ENCODE results near the gene ZGPAT. TPM values are rescaled to one million over a fixed set of nuclear protein-coding genes. Genes with fewer than 3 reads are reported as not detected.
A peak's percentile ranks its signal among the peaks of the same experiment; 100 is the strongest.

The ZGPAT gene
- total and polyA plus RNA-seq, 2 of the 13 experiments (the other 11 are each of a cell fraction or from before 2014, with no cell fraction given), result 23.0 to 41.9 TPM

DNA sequence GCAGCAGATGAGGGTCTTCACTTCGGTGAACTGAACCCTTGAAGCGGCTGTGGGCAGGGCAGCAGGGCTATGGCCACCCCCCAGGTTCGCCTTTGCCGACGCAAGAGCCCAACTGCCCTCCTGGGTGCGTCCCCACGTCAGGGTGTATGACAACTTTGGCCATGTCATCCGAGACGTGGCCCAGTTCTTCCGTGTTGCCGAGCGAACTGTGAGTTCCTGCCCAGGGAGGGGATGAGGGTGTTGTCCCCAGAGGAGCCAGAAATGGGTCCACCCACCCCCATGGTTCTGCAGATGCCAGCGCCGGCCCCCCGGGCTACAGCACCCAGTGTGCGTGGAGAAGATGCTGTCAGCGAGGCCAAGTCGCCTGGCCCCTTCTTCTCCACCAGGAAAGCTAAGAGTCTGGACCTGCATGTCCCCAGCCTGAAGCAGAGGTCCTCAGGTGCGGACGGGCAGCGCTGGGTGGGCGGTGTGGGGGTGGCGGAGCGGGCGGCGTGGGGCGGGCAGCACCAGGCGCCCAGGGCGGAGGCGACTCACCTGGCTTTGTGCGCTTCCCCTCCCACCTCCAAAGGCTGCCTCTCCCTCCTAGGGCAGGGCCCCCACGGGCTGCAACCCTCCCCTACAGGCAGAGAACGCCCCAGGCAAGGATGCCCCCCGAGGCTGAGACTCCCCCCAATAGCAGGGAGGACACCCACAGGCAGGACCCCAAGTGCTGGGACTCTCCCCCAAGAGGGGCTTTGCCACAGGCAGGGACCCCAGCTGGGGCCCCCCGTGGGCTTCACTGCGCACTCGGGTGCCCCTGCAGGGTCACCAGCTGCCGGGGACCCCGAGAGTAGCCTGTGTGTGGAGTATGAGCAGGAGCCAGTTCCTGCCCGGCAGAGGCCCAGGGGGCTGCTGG, 17.6 kb upstream of the ZGPAT start:
- no peaks in the 10 kb centered on the region for H3K9me3 ChIP-seq (ENCODE audit: low read length)
- H3K27ac ChIP-seq (ENCODE audit: extremely low read length, insufficient read depth, low read length), result no peak overlapping the region
- no peak overlapping the region for H2AFZ ChIP-seq (ENCODE audit: low read length)
- intact Hi-C loops (cut with micrococcal nuclease; ENCODE audit: unreplicated experiment) (no loop called here), in situ Hi-C loops (cut with HindIII; ENCODE audit: extremely low pct_ligation_motif_present, low pct_unique_long_range_greater_than_20kb) (no loop called here)
- no peaks in the 10 kb centered on the region for H3K27me3 ChIP-seq (ENCODE audit: control insufficient read depth in 1 of 2, insufficient read depth in 2 of 2, low read length in 2 of 2)
- H3K4me1 ChIP-seq (ENCODE audit: insufficient read depth, low read length), result no peaks in the 10 kb centered on the region
- H3K4me3 ChIP-seq (replicated peaks in 1 of 3; ENCODE audit: insufficient read depth in 1 of 3, low read depth in 2 of 3, low read length in 3 of 3), result no peak overlapping the region
- FAIRE-seq, result no peak
- H3K36me3 ChIP-seq (replicated peaks in 1 of 2; ENCODE audit: control insufficient read depth in 1 of 2, insufficient read depth in 2 of 2, low read length in 2 of 2), result peaks cover 3 to 4% of the 10 kb centered on the region in 2 experiments; a peak in 3 of 5 replicates
- H3K9ac ChIP-seq (ENCODE audit: insufficient read depth, low read depth, low read length), result no peak overlapping the region
- H4K20me1 ChIP-seq (ENCODE audit: insufficient read depth, low read length), result no peaks in the 10 kb centered on the region; the same call in 1 of the 2 replicates
- WGBS (ENCODE audit: low lambda C conversion rate), result 94% methylated on average over 35 of the region's 40 CpGs
- no TSS peak for BruUV-seq (replicated peaks)
- CTCF ChIA-PET (ENCODE audit: low intra/inter-chr PET ratio, low total read pairs), result no interaction called here
- no peaks in the 10 kb centered on the region for H3K79me2 ChIP-seq (ENCODE audit: insufficient read depth, low read length)
- DNase-seq (ENCODE audit: low spot score), result no peak
- no peak for ATAC-seq
- H3K4me2 ChIP-seq (ENCODE audit: low read depth, low read length), result no peak overlapping the region
- POLR2A ChIA-PET, result no interaction called here
- TF ChIP-seq POLR2G (IDR thresholded peaks at IDR 0.05; ENCODE audit: low read depth, low read length) (peak; percentile 3), SMAD9 (CRISPR knock-in tag; IDR thresholded peaks at IDR 0.05) (no peak), POLR2A (IDR thresholded peaks at IDR 0.05; ENCODE audit: insufficient read depth in 1 of 2, low read depth in 2 of 2, low read length in 2 of 2) (peak in 1 of 2 experiments; percentile 2; a peak in 1 of 4 replicates), CBX5 (CRISPR knock-in tag; IDR thresholded peaks at IDR 0.05; ENCODE audit: borderline replicate concordance) (no peak), ZNF569 (CRISPR knock-in tag; IDR thresholded peaks at IDR 0.05; ENCODE audit: borderline replicate concordance) (no peak), SRF (IDR thresholded peaks at IDR 0.05; ENCODE audit: low read depth, low read length) (no peak), SSRP1 (CRISPR knock-in tag; IDR thresholded peaks at IDR 0.05) (0 out of 2 replicates have a peak, but pooled peaks have one; percentile 19), SNAI1 (CRISPR knock-in tag; IDR thresholded peaks at IDR 0.05; ENCODE audit: borderline replicate concordance) (no peak), KDM5B (CRISPR knock-in tag; IDR thresholded peaks at IDR 0.05; ENCODE audit: borderline replicate concordance) (0 out of 2 replicates have a peak, but pooled peaks have one; percentile 8), ZNF850 (CRISPR knock-in tag; conservative IDR thresholded peaks at IDR 0.05) (no peak), NFE2 (CRISPR knock-in tag; IDR thresholded peaks at IDR 0.05) (no peak), MAF1 (CRISPR knock-in tag; IDR thresholded peaks at IDR 0.05; ENCODE audit: borderline replicate concordance) (no peak), ZBTB20 (CRISPR knock-in tag; IDR thresholded peaks at IDR 0.05; ENCODE audit: borderline replicate concordance, low read depth) (no peak)
- TF ChIP-seq, protein P1, sequence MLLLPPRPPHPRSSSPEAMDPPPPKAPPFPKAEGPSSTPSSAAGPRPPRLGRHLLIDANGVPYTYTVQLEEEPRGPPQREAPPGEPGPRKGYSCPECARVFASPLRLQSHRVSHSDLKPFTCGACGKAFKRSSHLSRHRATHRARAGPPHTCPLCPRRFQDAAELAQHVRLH (CRISPR knock-in tag; IDR thresholded peaks at IDR 0.05; ENCODE audit: borderline replicate concordance, low read depth), result no peak
- TF ChIP-seq, protein P2, sequence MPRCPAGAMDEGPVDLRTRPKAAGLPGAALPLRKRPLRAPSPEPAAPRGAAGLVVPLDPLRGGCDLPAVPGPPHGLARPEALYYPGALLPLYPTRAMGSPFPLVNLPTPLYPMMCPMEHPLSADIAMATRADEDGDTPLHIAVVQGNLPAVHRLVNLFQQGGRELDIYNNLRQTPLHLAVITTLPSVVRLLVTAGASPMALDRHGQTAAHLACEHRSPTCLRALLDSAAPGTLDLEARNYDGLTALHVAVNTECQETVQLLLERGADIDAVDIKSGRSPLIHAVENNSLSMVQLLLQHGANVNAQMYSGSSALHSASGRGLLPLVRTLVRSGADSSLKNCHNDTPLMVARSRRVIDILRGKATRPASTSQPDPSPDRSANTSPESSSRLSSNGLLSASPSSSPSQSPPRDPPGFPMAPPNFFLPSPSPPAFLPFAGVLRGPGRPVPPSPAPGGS (CRISPR knock-in tag; IDR thresholded peaks at IDR 0.05), result no peak
- TF ChIP-seq, protein P3, sequence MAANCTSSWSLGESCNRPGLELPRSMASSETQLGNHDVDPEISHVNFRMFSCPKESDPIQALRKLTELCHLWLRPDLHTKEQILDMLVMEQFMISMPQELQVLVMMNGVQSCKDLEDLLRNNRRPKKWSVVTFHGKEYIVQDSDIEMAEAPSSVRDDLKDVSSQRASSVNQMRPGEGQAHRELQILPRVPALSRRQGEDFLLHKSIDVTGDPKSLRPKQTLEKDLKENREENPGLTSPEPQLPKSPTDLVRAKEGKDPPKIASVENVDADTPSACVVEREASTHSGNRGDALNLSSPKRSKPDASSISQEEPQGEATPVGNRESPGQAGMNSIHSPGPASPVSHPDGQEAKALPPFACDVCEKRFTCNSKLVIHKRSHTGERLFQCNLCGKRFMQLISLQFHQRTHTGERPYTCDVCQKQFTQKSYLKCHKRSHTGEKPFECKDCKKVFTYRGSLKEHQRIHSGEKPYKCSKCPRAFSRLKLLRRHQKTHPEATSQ (CRISPR knock-in tag; IDR thresholded peaks at IDR 0.05; ENCODE audit: borderline replicate concordance), result no peak
- TF ChIP-seq, protein P4, sequence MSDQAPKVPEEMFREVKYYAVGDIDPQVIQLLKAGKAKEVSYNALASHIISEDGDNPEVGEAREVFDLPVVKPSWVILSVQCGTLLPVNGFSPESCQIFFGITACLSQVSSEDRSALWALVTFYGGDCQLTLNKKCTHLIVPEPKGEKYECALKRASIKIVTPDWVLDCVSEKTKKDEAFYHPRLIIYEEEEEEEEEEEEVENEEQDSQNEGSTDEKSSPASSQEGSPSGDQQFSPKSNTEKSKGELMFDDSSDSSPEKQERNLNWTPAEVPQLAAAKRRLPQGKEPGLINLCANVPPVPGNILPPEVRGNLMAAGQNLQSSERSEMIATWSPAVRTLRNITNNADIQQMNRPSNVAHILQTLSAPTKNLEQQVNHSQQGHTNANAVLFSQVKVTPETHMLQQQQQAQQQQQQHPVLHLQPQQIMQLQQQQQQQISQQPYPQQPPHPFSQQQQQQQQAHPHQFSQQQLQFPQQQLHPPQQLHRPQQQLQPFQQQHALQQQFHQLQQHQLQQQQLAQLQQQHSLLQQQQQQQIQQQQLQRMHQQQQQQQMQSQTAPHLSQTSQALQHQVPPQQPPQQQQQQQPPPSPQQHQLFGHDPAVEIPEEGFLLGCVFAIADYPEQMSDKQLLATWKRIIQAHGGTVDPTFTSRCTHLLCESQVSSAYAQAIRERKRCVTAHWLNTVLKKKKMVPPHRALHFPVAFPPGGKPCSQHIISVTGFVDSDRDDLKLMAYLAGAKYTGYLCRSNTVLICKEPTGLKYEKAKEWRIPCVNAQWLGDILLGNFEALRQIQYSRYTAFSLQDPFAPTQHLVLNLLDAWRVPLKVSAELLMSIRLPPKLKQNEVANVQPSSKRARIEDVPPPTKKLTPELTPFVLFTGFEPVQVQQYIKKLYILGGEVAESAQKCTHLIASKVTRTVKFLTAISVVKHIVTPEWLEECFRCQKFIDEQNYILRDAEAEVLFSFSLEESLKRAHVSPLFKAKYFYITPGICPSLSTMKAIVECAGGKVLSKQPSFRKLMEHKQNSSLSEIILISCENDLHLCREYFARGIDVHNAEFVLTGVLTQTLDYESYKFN (CRISPR knock-in tag; conservative IDR thresholded peaks at IDR 0.05), result no peak
